ENCODE results near the gene INHBE. TPM values are rescaled to one million over a fixed set of nuclear protein-coding genes. Genes with fewer than 3 reads are reported as not detected.

The INHBE gene
- total RNA-seq, 1 donor from 2014 or later = 0.61 TPM

- no peaks in the 10 kb centered on the region for H3K9me3 Mint-ChIP-seq
- H3K4me1 Mint-ChIP-seq = peaks cover 9% of the 10 kb centered on the region
- no peaks in the 10 kb centered on the region for H3K36me3 Mint-ChIP-seq (ENCODE audit: low read depth)
- TF ChIP-seq CTCF (conservative IDR thresholded peaks at IDR 0.05) = no peak
- H3K27me3 Mint-ChIP-seq (ENCODE audit: low read depth) = peaks cover 18% of the 10 kb centered on the region
- no peak overlapping the region for H3K4me3 Mint-ChIP-seq
- no peak for DNase-seq (ENCODE audit: low read depth, low spot score)
- H3K27ac Mint-ChIP-seq (ENCODE audit: unreplicated experiment) = no peak overlapping the region
Measured at GRCh38 chr12:57451233-57451778, 3.8 kb upstream of the INHBE start.

GRCh38 chr12:57452181-57452936 lies 2.7 kb upstream of the INHBE start:
- no peak overlapping the region for H3K4me3 Mint-ChIP-seq

GRCh38 chr12:57452937-57453509 lies 2.1 kb upstream of the INHBE start:
- no peak overlapping the region for H3K4me3 Mint-ChIP-seq
- peaks cover 18% of the 10 kb centered on the region for H3K27me3 Mint-ChIP-seq (ENCODE audit: low read depth)
- H3K9me3 Mint-ChIP-seq = no peaks in the 10 kb centered on the region
- no peak overlapping the region for H3K27ac Mint-ChIP-seq (ENCODE audit: unreplicated experiment)
- peak; percentile 83 for DNase-seq (ENCODE audit: low read depth, low spot score)
- TF ChIP-seq CTCF (conservative IDR thresholded peaks at IDR 0.05) = peak; percentile 88
- no peaks in the 10 kb centered on the region for H3K36me3 Mint-ChIP-seq (ENCODE audit: low read depth)
- peaks cover 10% of the 10 kb centered on the region for H3K4me1 Mint-ChIP-seq

More at GRCh38 chr12:57452181-57452936, 2.7 kb upstream of the INHBE start:
- peaks cover 10% of the 10 kb centered on the region for H3K4me1 Mint-ChIP-seq
- no peak for TF ChIP-seq CTCF (conservative IDR thresholded peaks at IDR 0.05)
- no peaks in the 10 kb centered on the region for H3K36me3 Mint-ChIP-seq (ENCODE audit: low read depth)
- DNase-seq (ENCODE audit: low read depth, low spot score) = no peak
- peaks cover 18% of the 10 kb centered on the region for H3K27me3 Mint-ChIP-seq (ENCODE audit: low read depth)
- no peaks in the 10 kb centered on the region for H3K9me3 Mint-ChIP-seq
- no peak overlapping the region for H3K27ac Mint-ChIP-seq (ENCODE audit: unreplicated experiment)

GRCh38 chr12:57454213-57454565 lies 918 bp upstream of the INHBE start:
- H3K36me3 Mint-ChIP-seq (ENCODE audit: low read depth) = no peaks in the 10 kb centered on the region
- H3K27ac Mint-ChIP-seq (ENCODE audit: unreplicated experiment) = no peak overlapping the region
- no peak overlapping the region for H3K4me3 Mint-ChIP-seq
- DNase-seq (ENCODE audit: low read depth, low spot score) = no peak
- H3K9me3 Mint-ChIP-seq = no peaks in the 10 kb centered on the region
- peaks cover 22% of the 10 kb centered on the region for H3K27me3 Mint-ChIP-seq (ENCODE audit: low read depth)
- no peak for TF ChIP-seq CTCF (conservative IDR thresholded peaks at IDR 0.05)
- peaks cover 16% of the 10 kb centered on the region for H3K4me1 Mint-ChIP-seq

GRCh38 chr12:57455374-57456144 lies 452 bp downstream of the INHBE start:
- H3K36me3 Mint-ChIP-seq (ENCODE audit: low read depth) = no peaks in the 10 kb centered on the region
- no peak for TF ChIP-seq CTCF (conservative IDR thresholded peaks at IDR 0.05)

More at GRCh38 chr12:57455374-57456144, 452 bp downstream of the INHBE start:
- DNase-seq (ENCODE audit: low read depth, low spot score) = no peak
- Mint-ChIP-seq H3K4me1 (peaks cover 27% of the 10 kb centered on the region), H3K27me3 (ENCODE audit: low read depth) (peaks cover 34% of the 10 kb centered on the region), H3K9me3 (no peaks in the 10 kb centered on the region), H3K4me3 (no peak overlapping the region), H3K27ac (ENCODE audit: unreplicated experiment) (peak overlapping the region; percentile 87)

All from neural crest cell (in vitro differentiated cells).